Measurements from ENCODE around the gene DEGS2.

Gene DEGS2

DNA sequence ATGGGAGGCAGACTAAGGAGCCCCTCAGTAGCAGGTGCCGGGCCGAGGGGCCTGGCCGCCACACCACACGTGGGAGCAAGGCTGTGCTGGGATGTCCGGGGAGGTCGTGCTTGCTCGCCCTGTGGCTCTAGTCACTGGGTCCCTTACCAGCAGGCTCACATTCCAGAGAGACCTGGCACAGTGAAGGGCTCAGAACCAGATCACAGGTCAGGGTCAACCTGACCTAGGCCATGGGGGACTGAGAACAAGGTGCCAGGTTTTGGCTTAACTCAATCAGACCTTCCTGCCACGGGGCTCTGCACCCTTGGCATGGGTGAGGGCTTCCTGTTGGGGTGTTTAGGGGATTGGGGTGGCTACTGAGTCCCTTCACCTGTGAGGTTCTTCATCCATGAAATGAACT is 22.3 kb downstream of the DEGS2 start:
- ChIA-PET CTCF (no interaction called here), POLR2A (no interaction called here)
- Histone ChIP-seq H3K4me3 (ENCODE audit: low read depth, low read length) (no peak overlapping the region), H3K27ac (ENCODE audit: extremely low read depth, low read depth, low read length) (no peak overlapping the region), H3K9me3 (ENCODE audit: control insufficient read depth, insufficient read depth, low read depth, low read length) (no peaks in the 10 kb centered on the region), H3K36me3 (ENCODE audit: control insufficient read depth in 2 of 2, insufficient read depth in 1 of 2, low read length in 2 of 2) (peaks cover 0 to 49% of the 10 kb centered on the region in 2 experiments; a peak in 2 of 3 replicates), H3K4me1 (ENCODE audit: control insufficient read depth, insufficient read depth, low read length) (no peaks in the 10 kb centered on the region)
- TF ChIP-seq ZNF654 (tag by site-specific recombination; IDR thresholded peaks at IDR 0.05; ENCODE audit: low read depth) (no peak), ZNF155 (tag by site-specific recombination; IDR thresholded peaks at IDR 0.05) (no peak), ZNF670 (tag by site-specific recombination; IDR thresholded peaks at IDR 0.05; ENCODE audit: low read depth) (no peak), ZNF530 (tag by site-specific recombination; IDR thresholded peaks at IDR 0.05; ENCODE audit: low read depth) (no peak), ZNF274 (IDR thresholded peaks at IDR 0.05; ENCODE audit: low read length) (no peak), ZNF274 (tag by site-specific recombination; IDR thresholded peaks at IDR 0.05; ENCODE audit: borderline replicate concordance) (no peak), GLIS2 (tag by site-specific recombination; IDR thresholded peaks at IDR 0.05) (no peak), HOXC10 (CRISPR knock-in tag; IDR thresholded peaks at IDR 0.05) (no peak)
- TF ChIP-seq, protein P1, sequence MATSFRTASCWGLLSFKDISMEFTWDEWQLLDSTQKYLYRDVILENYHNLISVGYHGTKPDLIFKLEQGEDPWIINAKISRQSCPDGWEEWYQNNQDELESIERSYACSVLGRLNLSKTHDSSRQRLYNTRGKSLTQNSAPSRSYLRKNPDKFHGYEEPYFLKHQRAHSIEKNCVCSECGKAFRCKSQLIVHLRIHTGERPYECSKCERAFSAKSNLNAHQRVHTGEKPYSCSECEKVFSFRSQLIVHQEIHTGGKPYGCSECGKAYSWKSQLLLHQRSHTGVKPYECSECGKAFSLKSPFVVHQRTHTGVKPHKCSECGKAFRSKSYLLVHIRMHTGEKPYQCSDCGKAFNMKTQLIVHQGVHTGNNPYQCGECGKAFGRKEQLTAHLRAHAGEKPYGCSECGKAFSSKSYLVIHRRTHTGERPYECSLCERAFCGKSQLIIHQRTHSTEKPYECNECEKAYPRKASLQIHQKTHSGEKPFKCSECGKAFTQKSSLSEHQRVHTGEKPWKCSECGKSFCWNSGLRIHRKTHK (tag by site-specific recombination; IDR thresholded peaks at IDR 0.05): no peak
- TF ChIP-seq, protein P2, sequence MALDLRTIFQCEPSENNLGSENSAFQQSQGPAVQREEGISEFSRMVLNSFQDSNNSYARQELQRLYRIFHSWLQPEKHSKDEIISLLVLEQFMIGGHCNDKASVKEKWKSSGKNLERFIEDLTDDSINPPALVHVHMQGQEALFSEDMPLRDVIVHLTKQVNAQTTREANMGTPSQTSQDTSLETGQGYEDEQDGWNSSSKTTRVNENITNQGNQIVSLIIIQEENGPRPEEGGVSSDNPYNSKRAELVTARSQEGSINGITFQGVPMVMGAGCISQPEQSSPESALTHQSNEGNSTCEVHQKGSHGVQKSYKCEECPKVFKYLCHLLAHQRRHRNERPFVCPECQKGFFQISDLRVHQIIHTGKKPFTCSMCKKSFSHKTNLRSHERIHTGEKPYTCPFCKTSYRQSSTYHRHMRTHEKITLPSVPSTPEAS (tag by site-specific recombination; IDR thresholded peaks at IDR 0.05): no peak
- TF ChIP-seq, protein P3, sequence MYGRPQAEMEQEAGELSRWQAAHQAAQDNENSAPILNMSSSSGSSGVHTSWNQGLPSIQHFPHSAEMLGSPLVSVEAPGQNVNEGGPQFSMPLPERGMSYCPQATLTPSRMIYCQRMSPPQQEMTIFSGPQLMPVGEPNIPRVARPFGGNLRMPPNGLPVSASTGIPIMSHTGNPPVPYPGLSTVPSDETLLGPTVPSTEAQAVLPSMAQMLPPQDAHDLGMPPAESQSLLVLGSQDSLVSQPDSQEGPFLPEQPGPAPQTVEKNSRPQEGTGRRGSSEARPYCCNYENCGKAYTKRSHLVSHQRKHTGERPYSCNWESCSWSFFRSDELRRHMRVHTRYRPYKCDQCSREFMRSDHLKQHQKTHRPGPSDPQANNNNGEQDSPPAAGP (tag by site-specific recombination; IDR thresholded peaks at IDR 0.05): no peak

DNA sequence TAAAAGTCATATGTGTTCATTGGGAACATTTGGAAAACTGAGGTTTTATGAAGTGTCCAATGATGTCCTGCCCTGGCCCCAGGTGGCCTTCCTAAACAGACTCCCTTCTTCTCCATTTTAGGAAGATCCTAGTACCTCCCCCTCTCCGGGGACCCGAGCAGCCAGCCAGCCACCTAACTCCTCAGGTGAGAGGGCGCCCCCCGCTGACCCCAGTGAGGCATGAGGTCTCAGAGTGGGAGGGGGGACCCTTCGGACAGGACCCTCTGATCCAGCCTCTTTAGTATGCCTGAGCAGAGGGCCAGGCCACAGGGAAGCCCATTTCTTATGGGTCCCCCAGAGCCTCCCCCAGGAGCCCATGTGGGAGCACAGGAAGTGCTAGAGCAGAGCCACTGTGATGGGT is 23.7 kb downstream of the DEGS2 start:
- CTCF ChIA-PET: no interaction called here
- peaks cover 0 to 55% of the 10 kb centered on the region in 2 experiments; a peak in 2 of 3 replicates for H3K36me3 ChIP-seq (ENCODE audit: control insufficient read depth in 2 of 2, insufficient read depth in 1 of 2, low read length in 2 of 2)
- H3K4me3 ChIP-seq (ENCODE audit: low read depth, low read length): no peak overlapping the region
- H3K27ac ChIP-seq (ENCODE audit: extremely low read depth, low read depth, low read length): no peak overlapping the region
- H3K9me3 ChIP-seq (ENCODE audit: control insufficient read depth, insufficient read depth, low read depth, low read length): no peaks in the 10 kb centered on the region
- POLR2A ChIA-PET: no interaction called here
- H3K4me1 ChIP-seq (ENCODE audit: control insufficient read depth, insufficient read depth, low read length): no peaks in the 10 kb centered on the region
- TF ChIP-seq ZNF302 (tag by site-specific recombination; IDR thresholded peaks at IDR 0.05; ENCODE audit: low read depth) (no peak), OSR2 (tag by site-specific recombination; IDR thresholded peaks at IDR 0.05) (no peak), MYNN (tag by site-specific recombination; IDR thresholded peaks at IDR 0.05; ENCODE audit: borderline replicate concordance) (no peak), ZNF426 (tag by site-specific recombination; IDR thresholded peaks at IDR 0.05) (no peak), SP2 (tag by site-specific recombination; IDR thresholded peaks at IDR 0.05) (no peak), ZNF324 (tag by site-specific recombination; IDR thresholded peaks at IDR 0.05) (no peak), ZNF175 (tag by site-specific recombination; IDR thresholded peaks at IDR 0.05) (no peak), GLIS2 (tag by site-specific recombination; IDR thresholded peaks at IDR 0.05) (no peak)
- TF ChIP-seq, protein P2 (tag by site-specific recombination; IDR thresholded peaks at IDR 0.05): no peak
- TF ChIP-seq, protein P4, sequence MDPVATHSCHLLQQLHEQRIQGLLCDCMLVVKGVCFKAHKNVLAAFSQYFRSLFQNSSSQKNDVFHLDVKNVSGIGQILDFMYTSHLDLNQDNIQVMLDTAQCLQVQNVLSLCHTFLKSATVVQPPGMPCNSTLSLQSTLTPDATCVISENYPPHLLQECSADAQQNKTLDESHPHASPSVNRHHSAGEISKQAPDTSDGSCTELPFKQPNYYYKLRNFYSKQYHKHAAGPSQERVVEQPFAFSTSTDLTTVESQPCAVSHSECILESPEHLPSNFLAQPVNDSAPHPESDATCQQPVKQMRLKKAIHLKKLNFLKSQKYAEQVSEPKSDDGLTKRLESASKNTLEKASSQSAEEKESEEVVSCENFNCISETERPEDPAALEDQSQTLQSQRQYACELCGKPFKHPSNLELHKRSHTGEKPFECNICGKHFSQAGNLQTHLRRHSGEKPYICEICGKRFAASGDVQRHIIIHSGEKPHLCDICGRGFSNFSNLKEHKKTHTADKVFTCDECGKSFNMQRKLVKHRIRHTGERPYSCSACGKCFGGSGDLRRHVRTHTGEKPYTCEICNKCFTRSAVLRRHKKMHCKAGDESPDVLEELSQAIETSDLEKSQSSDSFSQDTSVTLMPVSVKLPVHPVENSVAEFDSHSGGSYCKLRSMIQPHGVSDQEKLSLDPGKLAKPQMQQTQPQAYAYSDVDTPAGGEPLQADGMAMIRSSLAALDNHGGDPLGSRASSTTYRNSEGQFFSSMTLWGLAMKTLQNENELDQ (tag by site-specific recombination; IDR thresholded peaks at IDR 0.05; ENCODE audit: low read depth): no peak

Data from HEK293 (cell line).